Hindlimb muscle (tissue), 1 donor: ENCODE data around the gene SNX21. TPM values are rescaled to one million over a fixed set of nuclear protein-coding genes. Genes with fewer than 3 reads are reported as not detected.

Experiments used
- DNase-seq: peaks from one replicate; pipeline ENCODE4 v3.0.0-alpha.2; 2013
- polyA plus RNA-seq: library from polyadenylated mRNA; unstranded; fragments of 120-200 nt; gene quantifications from one replicate; pipeline ENCODE4 v1.2.1, GENCODE V29; 2013; ENCODE audit not compliant: insufficient read length

The SNX21 gene
- polyA plus RNA-seq, 1 donor = 34.7 TPM

- DNase-seq = no peak
These were observed 49.5 kb downstream of the SNX21 start for GRCh38 chr20:45883100-45883469.

- DNase-seq = no peak
These were observed 53.2 kb downstream of the SNX21 start for GRCh38 chr20:45886590-45887345.

- no peak for DNase-seq
These were observed 53.7 kb downstream of the SNX21 start, which contains the start of gene SPATA25 for GRCh38 chr20:45887346-45887715. TSS of gene SPATA25 (minus strand) at chr20:45887622. CDS start at chr20:45887590, 32 bp downstream.

- DNase-seq = no peak
These were observed 55.1 kb downstream of the SNX21 start for GRCh38 chr20:45888681-45889080.

GRCh38 chr20:45890077-45890984, 56.7 kb downstream of the SNX21 start:
- DNase-seq = peak; percentile 84

- peak; percentile 94 for DNase-seq
These were observed 57.7 kb downstream of the SNX21 start, which contains the start of the genes CTSA and NEURL2 for GRCh38 chr20:45890985-45891983. TSS of gene CTSA (plus strand) at chr20:45891335. CDS start at chr20:45891569, 234 bp downstream. TSS of gene NEURL2 (minus strand) at chr20:45891208. CDS start at chr20:45890991, 217 bp downstream.

GRCh38 chr20:45892049-45892825, 58.6 kb downstream of the SNX21 start:
- no peak for DNase-seq

Other genes starting within 250 kb of the SNX21 start
- not detected for gene WFDC10A, start 204.1 kb upstream of the SNX21 start, polyA plus RNA-seq
- not detected for gene WFDC9, start 202.5 kb upstream of the SNX21 start, polyA plus RNA-seq
- not detected for gene WFDC11, start 163.6 kb upstream of the SNX21 start, polyA plus RNA-seq
- gene WFDC13, start 131.8 kb upstream of the SNX21 start, polyA plus RNA-seq = not detected
- not detected for gene WFDC10B, start 128.8 kb upstream of the SNX21 start, polyA plus RNA-seq
- gene SPINT4, start 111.5 kb upstream of the SNX21 start, polyA plus RNA-seq = not detected
- 0.92 TPM for gene WFDC3, start 41.9 kb upstream of the SNX21 start, polyA plus RNA-seq
- 50.5 TPM for gene DNTTIP1, start 41.8 kb upstream of the SNX21 start, polyA plus RNA-seq
- 26.2 TPM for gene UBE2C, start 21.2 kb upstream of the SNX21 start, polyA plus RNA-seq
- gene TNNC2, start 6.5 kb upstream of the SNX21 start, polyA plus RNA-seq = 9,031 TPM
- 19.9 TPM for gene ACOT8, start 23.6 kb downstream of the SNX21 start, polyA plus RNA-seq
- 4.2 TPM for gene ZSWIM3, start 23.8 kb downstream of the SNX21 start, polyA plus RNA-seq
- 11.9 TPM for gene ZSWIM1, start 47.4 kb downstream of the SNX21 start, polyA plus RNA-seq
- 9.2 TPM for gene SPATA25, start 53.8 kb downstream of the SNX21 start, polyA plus RNA-seq
- gene NEURL2, start 57.4 kb downstream of the SNX21 start, polyA plus RNA-seq = 24.5 TPM
- 68.0 TPM for gene CTSA, start 57.5 kb downstream of the SNX21 start, polyA plus RNA-seq
- gene PLTP, start 78.4 kb downstream of the SNX21 start, polyA plus RNA-seq = 26.2 TPM
- 26.4 TPM for gene PCIF1, start 100.9 kb downstream of the SNX21 start, polyA plus RNA-seq
- gene ZNF335, start 138.4 kb downstream of the SNX21 start, polyA plus RNA-seq = 12.0 TPM
- 0.25 TPM for gene MMP9, start 175.1 kb downstream of the SNX21 start, polyA plus RNA-seq
- 1.3 TPM for gene SLC12A5, start 195.4 kb downstream of the SNX21 start, polyA plus RNA-seq